Caco-2 (cell line): Measurements from ENCODE around the gene CDKN3. TPM values are rescaled to one million over a fixed set of nuclear protein-coding genes. Genes with fewer than 3 reads are reported as not detected.

Experiments
- BruUV-seq: library from RNA; stranded (reverse); fragments of 400-500 nt; replicated peaks from 2 replicates; lab custom pipeline; 2021; lab: Mats Ljungman, UMichigan
- CTCF ChIA-PET: fragments of 300-600 bp; sonication (Branson Sonifier 250); formaldehyde crosslinking; loops from one replicate; lab custom pipeline; 2022; ENCODE audit warnings: antibody characterized with exemption; lab: Charles Lee
- POLR2A ChIA-PET: fragments of 300-600 bp; sonication (Branson Sonifier 250); formaldehyde crosslinking; loops from one replicate; lab custom pipeline; 2022; ENCODE audit warnings: antibody characterized with exemption; lab: Charles Lee
- DNase-seq, 2 experiments: peaks; one replicate each; pipeline versions ENCODE4 v3.0.0 to v3.0.0-alpha.2; 2020 to 2022
- H3K27me3 ChIP-seq: replicated peaks from 2 replicates; pipeline ENCODE4 v1.6.0; 2011; ENCODE audit warnings: low read length; ENCODE audit not compliant: control insufficient read depth, insufficient read depth
- H3K36me3 ChIP-seq: 2 replicates; pipeline ENCODE4 v1.5.1; 2011; ENCODE audit warnings: low read length; ENCODE audit not compliant: control insufficient read depth, insufficient read depth
- H3K4me1 ChIP-seq: fragments of 250-450 bp; sonication (Bioruptor Pico); 2 replicates; pipeline ENCODE4 v1.5.1; 2020; ENCODE audit warnings: mild to moderate bottlenecking
- H3K4me3 ChIP-seq: 2 replicates; pipeline ENCODE4 v1.5.1; 2011; ENCODE audit warnings: low read depth, mild to moderate bottlenecking, control low read depth, low read length
- H3K9me3 ChIP-seq: fragments of 250-450 bp; sonication (Bioruptor Pico); 2 replicates; pipeline ENCODE4 v1.5.1; 2020; ENCODE audit warnings: mild to moderate bottlenecking, moderate library complexity
- H3K27ac Mint-ChIP-seq: one replicate; pipeline ENCODE4 v1.8.0; 2022; ENCODE audit warnings: mixed read lengths; ENCODE audit not compliant: unreplicated experiment
- H3K27me3 Mint-ChIP-seq: one replicate; pipeline ENCODE4 v1.8.0; 2022; ENCODE audit warnings: mixed read lengths; ENCODE audit not compliant: insufficient read depth, unreplicated experiment
- H3K36me3 Mint-ChIP-seq: one replicate; pipeline ENCODE4 v1.8.0; 2022; ENCODE audit warnings: mild to moderate bottlenecking, mixed read lengths; ENCODE audit not compliant: insufficient read depth, unreplicated experiment
- H3K4me1 Mint-ChIP-seq: one replicate; pipeline ENCODE4 v1.8.0; 2022; ENCODE audit warnings: low read depth, mixed read lengths; ENCODE audit not compliant: unreplicated experiment
- H3K4me3 Mint-ChIP-seq: one replicate; pipeline ENCODE4 v1.8.0; 2022; ENCODE audit warnings: mild to moderate bottlenecking, moderate library complexity, mixed read lengths; ENCODE audit not compliant: unreplicated experiment
- H3K9me3 Mint-ChIP-seq: one replicate; pipeline ENCODE4 v1.8.0; 2022; ENCODE audit warnings: mixed read lengths; ENCODE audit not compliant: unreplicated experiment
- intact Hi-C: fragments of 100-400 bp; cut with micrococcal nuclease; formaldehyde crosslinking; loops from one replicate; pipeline ENCODE4 v1.10.0; 2022; ENCODE audit not compliant: unreplicated experiment
- total RNA-seq: library from RNA; stranded (reverse); gene quantifications from 2 replicates; pipeline ENCODE4 v1.2.3, GENCODE V29; 2022
- TF ChIP-seq, protein P1 (sequence below), 2 experiments: fragments of 200-600 bp in 1 of 2; IDR thresholded peaks; 1 replicate in 1 of 2; 2 replicates in 1 of 2; pipeline versions ENCODE4 v1.5.1 to v1.8.0; 2011 to 2022; ENCODE audit warnings: antibody characterized with exemption in 1 of 2, control low read depth in 1 of 2, inconsistent platforms in 1 of 2, low read depth in 1 of 2, low read length in 1 of 2, mild to moderate bottlenecking in 1 of 2, moderate library complexity in 1 of 2; ENCODE audit not compliant: insufficient read depth in 1 of 2, severe bottlenecking in 1 of 2, unreplicated experiment in 1 of 2

Gene CDKN3
- total RNA-seq, 1 experiment from 2014 or later, result 83.0 TPM

DNA sequence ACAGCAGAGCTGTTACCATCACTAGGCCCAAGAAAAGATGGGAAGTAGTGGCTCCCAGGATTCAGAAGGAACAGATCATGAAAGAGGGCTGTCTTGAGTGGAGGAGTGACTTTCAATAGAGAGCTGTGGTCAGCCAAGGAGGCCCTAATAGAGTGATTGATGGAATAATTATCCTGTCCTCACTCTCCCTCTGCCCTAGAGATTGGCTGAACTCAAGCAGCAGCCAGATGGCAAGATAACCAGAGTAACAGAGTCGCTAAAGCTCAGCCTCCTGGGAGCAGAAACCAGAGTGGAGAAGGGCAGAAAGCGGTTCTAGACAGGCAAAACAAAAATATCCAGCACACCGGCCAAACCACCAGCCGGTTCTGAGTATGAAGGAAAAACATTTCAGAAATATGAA is 68.8 kb downstream of the CDKN3 start:
- CTCF ChIA-PET, result no interaction called here
- H3K4me1 Mint-ChIP-seq, result peaks cover 6% of the 10 kb centered on the region
- peaks cover 5% of the 10 kb centered on the region for H3K4me1 ChIP-seq
- TF ChIP-seq, protein P1, sequence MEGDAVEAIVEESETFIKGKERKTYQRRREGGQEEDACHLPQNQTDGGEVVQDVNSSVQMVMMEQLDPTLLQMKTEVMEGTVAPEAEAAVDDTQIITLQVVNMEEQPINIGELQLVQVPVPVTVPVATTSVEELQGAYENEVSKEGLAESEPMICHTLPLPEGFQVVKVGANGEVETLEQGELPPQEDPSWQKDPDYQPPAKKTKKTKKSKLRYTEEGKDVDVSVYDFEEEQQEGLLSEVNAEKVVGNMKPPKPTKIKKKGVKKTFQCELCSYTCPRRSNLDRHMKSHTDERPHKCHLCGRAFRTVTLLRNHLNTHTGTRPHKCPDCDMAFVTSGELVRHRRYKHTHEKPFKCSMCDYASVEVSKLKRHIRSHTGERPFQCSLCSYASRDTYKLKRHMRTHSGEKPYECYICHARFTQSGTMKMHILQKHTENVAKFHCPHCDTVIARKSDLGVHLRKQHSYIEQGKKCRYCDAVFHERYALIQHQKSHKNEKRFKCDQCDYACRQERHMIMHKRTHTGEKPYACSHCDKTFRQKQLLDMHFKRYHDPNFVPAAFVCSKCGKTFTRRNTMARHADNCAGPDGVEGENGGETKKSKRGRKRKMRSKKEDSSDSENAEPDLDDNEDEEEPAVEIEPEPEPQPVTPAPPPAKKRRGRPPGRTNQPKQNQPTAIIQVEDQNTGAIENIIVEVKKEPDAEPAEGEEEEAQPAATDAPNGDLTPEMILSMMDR (IDR thresholded peaks at IDR 0.05; ENCODE audit: insufficient read depth in 1 of 2, low read depth in 1 of 2, low read length in 1 of 2, severe bottlenecking in 1 of 2, unreplicated experiment in 1 of 2), result no peak
- no peaks in the 10 kb centered on the region; the same call in 1 of the 2 replicates for H3K27me3 ChIP-seq
- intact Hi-C loops, result no loop called here
- no peak overlapping the region for H3K4me3 ChIP-seq
- no peak overlapping the region for H3K27ac Mint-ChIP-seq
- no peaks in the 10 kb centered on the region for H3K36me3 ChIP-seq
- no peak for DNase-seq
- H3K4me3 Mint-ChIP-seq, result no peak overlapping the region
- H3K9me3 Mint-ChIP-seq, result peaks cover 14% of the 10 kb centered on the region
- H3K36me3 Mint-ChIP-seq, result peaks cover 9% of the 10 kb centered on the region
- BruUV-seq, result no TSS peak
- no peaks in the 10 kb centered on the region for H3K27me3 Mint-ChIP-seq
- POLR2A ChIA-PET, result no interaction called here
- H3K9me3 ChIP-seq, result peaks cover 7% of the 10 kb centered on the region

DNA sequence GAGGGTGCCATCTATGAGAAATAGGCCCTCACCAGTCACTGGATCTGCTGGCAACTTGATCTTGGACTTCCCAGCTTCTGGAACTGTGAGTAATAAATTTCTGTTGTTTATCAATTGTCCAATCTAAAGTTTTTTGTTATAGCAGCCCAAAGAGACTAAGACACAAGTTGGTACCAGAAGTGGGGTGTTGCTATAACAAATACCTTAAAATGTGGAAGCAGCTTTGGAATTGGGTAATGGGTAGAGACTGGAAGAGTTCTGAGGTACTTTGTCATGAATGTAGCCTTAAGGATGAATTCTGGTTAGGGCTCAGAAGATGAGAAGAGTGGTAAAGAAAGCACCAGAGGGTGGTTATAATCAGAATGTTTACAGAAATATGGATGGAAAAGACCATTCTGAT is 70.5 kb downstream of the CDKN3 start:
- CTCF ChIA-PET, result no interaction called here
- no peak overlapping the region for H3K4me3 Mint-ChIP-seq
- H3K4me3 ChIP-seq, result no peak overlapping the region
- H3K27ac Mint-ChIP-seq, result no peak overlapping the region
- BruUV-seq, result no TSS peak
- H3K27me3 ChIP-seq, result no peaks in the 10 kb centered on the region; the same call in 1 of the 2 replicates
- H3K9me3 ChIP-seq, result peaks cover 7% of the 10 kb centered on the region
- H3K36me3 ChIP-seq, result no peaks in the 10 kb centered on the region
- intact Hi-C loops, result no loop called here
- DNase-seq, result no peak
- H3K36me3 Mint-ChIP-seq, result peaks cover 16% of the 10 kb centered on the region
- H3K9me3 Mint-ChIP-seq, result peaks cover 14% of the 10 kb centered on the region
- TF ChIP-seq, protein P1 (IDR thresholded peaks at IDR 0.05; ENCODE audit: insufficient read depth in 1 of 2, low read depth in 1 of 2, low read length in 1 of 2, severe bottlenecking in 1 of 2, unreplicated experiment in 1 of 2), result no peak
- POLR2A ChIA-PET, result no interaction called here
- H3K27me3 Mint-ChIP-seq, result no peaks in the 10 kb centered on the region
- H3K4me1 Mint-ChIP-seq, result peaks cover 11% of the 10 kb centered on the region
- peaks cover 12% of the 10 kb centered on the region for H3K4me1 ChIP-seq

Other genes starting within 250 kb of the CDKN3 start
- gene CNIH1, start 44.4 kb downstream of the CDKN3 start, total RNA-seq, result 159 and 164 TPM in 2 replicates
- gene GMFB, start 92.0 kb downstream of the CDKN3 start, total RNA-seq, result 65.5 and 67.4 TPM in 2 replicates
- 12.0 and 12.3 TPM in 2 replicates for gene CGRRF1, start 112.9 kb downstream of the CDKN3 start, total RNA-seq
- 60.4 and 60.8 TPM in 2 replicates for gene SAMD4A, start 170.1 kb downstream of the CDKN3 start, total RNA-seq